ENCODE measurements around the gene CERS1. TPM values are rescaled to one million over a fixed set of nuclear protein-coding genes. Genes with fewer than 3 reads are reported as not detected.

Gene CERS1
- total and polyA plus RNA-seq, 9 donors, result 0.36 to 2.6 (median 1.2) TPM

DNA sequence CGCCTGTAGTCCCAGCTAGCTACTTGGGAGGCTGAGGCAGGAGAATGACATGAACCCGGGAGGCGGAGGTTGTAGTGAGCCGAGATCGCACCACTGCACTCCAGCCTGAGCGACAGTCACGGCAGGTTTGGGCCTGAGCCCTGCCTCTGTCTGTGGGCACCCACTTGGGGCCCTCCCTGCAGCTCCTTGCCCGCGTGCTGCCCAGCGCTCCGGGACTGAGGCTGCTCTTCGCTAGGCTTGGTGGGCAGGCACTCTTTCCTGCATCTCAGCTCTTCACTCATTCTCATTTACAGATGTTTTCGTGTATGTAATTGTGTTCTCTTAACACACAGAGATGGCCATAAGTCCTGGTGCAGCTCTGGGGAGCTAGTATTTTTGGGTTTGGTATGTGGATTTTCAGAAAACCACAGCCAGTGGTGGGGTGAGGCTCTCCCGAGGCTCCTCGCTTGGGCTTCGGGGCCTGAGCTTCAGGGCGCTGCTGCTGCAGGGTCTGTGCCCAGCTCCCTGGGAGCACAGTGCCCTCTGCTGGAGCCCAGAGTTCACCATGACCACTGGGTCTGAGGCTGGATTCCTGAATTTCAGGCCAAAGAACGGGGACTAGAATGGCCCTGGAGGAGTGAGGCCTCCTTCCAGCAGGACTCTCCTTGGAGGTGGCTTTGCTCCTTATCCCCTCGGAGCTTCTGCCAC, 49.0 kb downstream of the CERS1 start:
- H3K4me3 ChIP-seq, result no peak overlapping the region
- peak; percentile 78 to 88 (median 84) for DNase-seq
- WGBS, 3 donors, result 38 to 50% (median 40%) methylated on average over 19 of the region's 19 CpGs
- peak overlapping the region in 1 of 2 donors; percentile 13 for H3K27ac ChIP-seq
- peaks cover 48% of the 10 kb centered on the region for H3K4me1 ChIP-seq (ENCODE audit: insufficient read depth)
- H3K27me3 ChIP-seq, result no peaks in the 10 kb centered on the region
- TF ChIP-seq POLR2A (IDR thresholded peaks at IDR 0.05) (no peak), EP300 (IDR thresholded peaks at IDR 0.05) (no peak)
- TF ChIP-seq, protein P1, sequence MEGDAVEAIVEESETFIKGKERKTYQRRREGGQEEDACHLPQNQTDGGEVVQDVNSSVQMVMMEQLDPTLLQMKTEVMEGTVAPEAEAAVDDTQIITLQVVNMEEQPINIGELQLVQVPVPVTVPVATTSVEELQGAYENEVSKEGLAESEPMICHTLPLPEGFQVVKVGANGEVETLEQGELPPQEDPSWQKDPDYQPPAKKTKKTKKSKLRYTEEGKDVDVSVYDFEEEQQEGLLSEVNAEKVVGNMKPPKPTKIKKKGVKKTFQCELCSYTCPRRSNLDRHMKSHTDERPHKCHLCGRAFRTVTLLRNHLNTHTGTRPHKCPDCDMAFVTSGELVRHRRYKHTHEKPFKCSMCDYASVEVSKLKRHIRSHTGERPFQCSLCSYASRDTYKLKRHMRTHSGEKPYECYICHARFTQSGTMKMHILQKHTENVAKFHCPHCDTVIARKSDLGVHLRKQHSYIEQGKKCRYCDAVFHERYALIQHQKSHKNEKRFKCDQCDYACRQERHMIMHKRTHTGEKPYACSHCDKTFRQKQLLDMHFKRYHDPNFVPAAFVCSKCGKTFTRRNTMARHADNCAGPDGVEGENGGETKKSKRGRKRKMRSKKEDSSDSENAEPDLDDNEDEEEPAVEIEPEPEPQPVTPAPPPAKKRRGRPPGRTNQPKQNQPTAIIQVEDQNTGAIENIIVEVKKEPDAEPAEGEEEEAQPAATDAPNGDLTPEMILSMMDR (IDR thresholded peaks at IDR 0.05), result peak; percentile 76 to 81 (median 80)
- no peaks in the 10 kb centered on the region for H3K9me3 ChIP-seq
- no peaks in the 10 kb centered on the region for H3K36me3 ChIP-seq
- intact Hi-C loops (cut with DNase I), result loop anchor here in 3 of 4 donors (5.0 kb wide), 3 partner anchors 250 to 395 kb away; no protein-coding TSS in a partner anchor

DNA sequence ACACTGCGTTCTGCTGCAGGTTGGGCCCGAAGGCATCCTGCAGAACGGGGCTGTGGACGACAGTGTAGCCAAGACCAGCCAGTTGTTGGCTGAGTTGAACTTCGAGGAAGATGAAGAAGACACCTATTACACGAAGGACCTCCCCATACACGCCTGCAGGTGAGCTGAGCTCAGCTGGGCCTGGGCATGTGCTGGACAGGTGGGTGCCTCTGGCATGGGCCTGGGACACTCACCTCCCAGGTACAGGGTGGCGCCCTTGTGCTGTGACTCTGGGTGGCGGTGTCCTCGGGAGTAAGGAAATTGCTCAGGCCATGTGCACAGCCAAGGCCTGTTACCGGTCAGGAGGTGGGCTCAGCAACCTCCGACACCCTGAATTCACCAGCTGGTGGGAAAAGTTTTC, 50.0 kb downstream of the CERS1 start:
- TF ChIP-seq POLR2A (IDR thresholded peaks at IDR 0.05), result no peak
- TF ChIP-seq, protein P1 (IDR thresholded peaks at IDR 0.05), result no peak
- no peak for TF ChIP-seq EP300 (IDR thresholded peaks at IDR 0.05)
- WGBS, 3 donors, result 86 to 90% (median 89%) methylated on average over 12 of the region's 12 CpGs
- no peak overlapping the region for H3K27ac ChIP-seq
- peaks cover 48% of the 10 kb centered on the region for H3K4me1 ChIP-seq (ENCODE audit: insufficient read depth)
- peak in 1 of 5 donors; percentile 8 for DNase-seq
- no peaks in the 10 kb centered on the region for H3K27me3 ChIP-seq
- intact Hi-C loops (cut with DNase I), result loop anchor here in 3 of 4 donors (5.0 kb wide), 3 partner anchors 249 to 394 kb away; no protein-coding TSS in a partner anchor
- no peak overlapping the region for H3K4me3 ChIP-seq
- H3K36me3 ChIP-seq, result no peaks in the 10 kb centered on the region
- no peaks in the 10 kb centered on the region for H3K9me3 ChIP-seq

DNA sequence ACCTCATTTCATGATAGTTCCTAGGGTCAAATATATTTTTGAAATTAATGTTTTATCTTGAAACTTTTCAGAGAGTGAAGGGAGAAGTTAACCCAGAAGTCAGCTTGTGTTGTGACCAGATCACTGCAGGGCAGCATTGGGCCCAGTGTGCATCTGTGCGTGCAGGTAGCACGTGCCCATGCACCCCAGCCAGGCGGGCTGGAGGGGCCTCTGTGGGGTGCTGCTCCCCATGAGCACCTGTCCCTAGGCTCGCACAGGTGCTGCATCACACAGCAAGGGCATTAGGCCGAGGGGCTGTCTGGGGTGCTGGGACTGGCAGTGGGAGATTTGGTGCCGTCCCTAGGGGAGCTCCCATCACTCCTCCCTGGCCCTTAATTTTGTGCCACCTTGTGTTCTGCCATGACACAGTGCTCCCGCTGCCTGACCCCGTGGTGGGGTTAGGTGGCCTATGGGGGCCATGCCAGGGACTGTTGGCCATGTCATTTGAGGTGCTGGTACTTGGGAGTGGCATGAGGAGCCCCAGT, 51.1 kb downstream of the CERS1 start:
- Histone ChIP-seq H3K27ac (no peak overlapping the region), H3K4me3 (no peak overlapping the region), H3K27me3 (no peaks in the 10 kb centered on the region), H3K9me3 (no peaks in the 10 kb centered on the region), H3K4me1 (ENCODE audit: insufficient read depth) (peaks cover 48% of the 10 kb centered on the region), H3K36me3 (no peaks in the 10 kb centered on the region)
- no peak for DNase-seq
- TF ChIP-seq POLR2A (IDR thresholded peaks at IDR 0.05), result no peak
- 91 to 100% (median 97%) methylated on average over 6 to 8 of the region's 8 CpGs for WGBS, 3 donors
- intact Hi-C loops (cut with DNase I), result loop anchor here in 3 of 4 donors (5.0 kb wide), 3 partner anchors 248 to 393 kb away; no protein-coding TSS in a partner anchor

DNA sequence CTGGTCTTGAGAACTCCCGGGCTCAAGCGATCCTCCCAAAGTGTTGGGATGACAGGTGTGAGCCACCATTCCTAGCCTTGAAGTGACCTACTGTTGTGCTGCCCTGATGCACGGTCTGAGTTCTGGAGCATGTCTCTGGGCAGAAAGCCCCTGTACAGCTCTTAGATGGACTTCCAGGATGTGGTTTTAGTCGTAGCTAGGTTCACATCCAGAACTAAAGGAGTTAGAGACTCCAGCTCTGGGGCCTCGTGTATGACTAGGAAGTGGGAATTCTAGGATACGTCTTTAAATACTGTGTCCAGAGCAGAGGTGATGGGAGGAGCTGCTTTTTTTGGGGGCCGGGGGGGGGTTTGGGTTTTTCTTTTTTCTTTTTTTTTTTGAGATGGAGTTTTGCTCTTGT, 52.0 kb downstream of the CERS1 start:
- TF ChIP-seq, protein P1 (IDR thresholded peaks at IDR 0.05), result no peak
- TF ChIP-seq POLR2A (IDR thresholded peaks at IDR 0.05) (no peak), EP300 (IDR thresholded peaks at IDR 0.05) (no peak)
- no peaks in the 10 kb centered on the region for H3K36me3 ChIP-seq
- H3K9me3 ChIP-seq, result no peaks in the 10 kb centered on the region
- 69 to 74% (median 73%) methylated on average over 7 of the region's 7 CpGs for WGBS, 3 donors
- H3K27me3 ChIP-seq, result no peaks in the 10 kb centered on the region
- no peak overlapping the region for H3K27ac ChIP-seq
- no peak for DNase-seq
- H3K4me3 ChIP-seq, result no peak overlapping the region
- intact Hi-C loops (cut with DNase I), result no loop called here
- peaks cover 48% of the 10 kb centered on the region for H3K4me1 ChIP-seq (ENCODE audit: insufficient read depth)

DNA sequence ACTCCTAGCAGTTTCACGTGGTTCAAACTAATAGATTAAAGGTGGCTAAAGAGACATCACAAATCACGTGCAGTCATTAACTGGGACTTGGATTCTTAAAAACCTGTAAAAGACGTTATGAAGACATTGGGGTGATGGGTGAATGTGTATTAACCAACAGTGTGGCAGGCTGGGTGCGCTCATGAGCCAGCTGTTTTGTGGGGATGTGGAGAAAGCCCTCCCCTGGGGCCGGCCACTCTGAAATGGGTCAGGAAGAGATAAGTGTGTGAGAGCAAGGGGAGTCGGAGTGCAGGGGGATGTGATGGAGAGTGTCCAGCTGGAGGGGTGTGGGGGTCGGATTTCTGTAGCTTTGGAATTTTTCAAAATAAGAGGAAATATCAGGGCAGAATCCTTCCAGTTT, 53.8 kb downstream of the CERS1 start:
- no peaks in the 10 kb centered on the region for H3K9me3 ChIP-seq
- H3K4me3 ChIP-seq, result no peak overlapping the region
- no peaks in the 10 kb centered on the region for H3K36me3 ChIP-seq
- TF ChIP-seq, protein P1 (IDR thresholded peaks at IDR 0.05), result no peak
- no peak for TF ChIP-seq EP300 (IDR thresholded peaks at IDR 0.05)
- H3K27me3 ChIP-seq, result no peaks in the 10 kb centered on the region
- no peak for DNase-seq
- peaks cover 39% of the 10 kb centered on the region for H3K4me1 ChIP-seq (ENCODE audit: insufficient read depth)
- intact Hi-C loops (cut with DNase I), result no loop called here
- WGBS, 3 donors, result 10 to 19% (median 11%) methylated on average over 7 of the region's 7 CpGs
- no peak overlapping the region for H3K27ac ChIP-seq

All from ovary (tissue), 9 donors.